ENCODE data around the gene MRGPRD. TPM values are rescaled to one million over a fixed set of nuclear protein-coding genes. Genes with fewer than 3 reads are reported as not detected.

MRGPRD gene
- total and polyA plus RNA-seq, 10 of the 15 experiments (the other 5 are each of a cell fraction or from before 2014, with no cell fraction given) = not detected

GRCh38 chr11:68950762-68951161, 30.0 kb downstream of the MRGPRD start:
- ATAC-seq = no peak
- H3K4me1 ChIP-seq (ENCODE audit: control insufficient read depth, insufficient read depth, low read length) = no peaks in the 10 kb centered on the region
- DNase-seq (ENCODE audit: low read depth, low spot score) = no peak
- no peaks in the 10 kb centered on the region for H3K27me3 ChIP-seq (replicated peaks in 1 of 2; ENCODE audit: control insufficient read depth in 2 of 2, insufficient read depth in 2 of 2, low read length in 1 of 2)
- H3K79me2 ChIP-seq (ENCODE audit: control insufficient read depth, insufficient read depth, low read length) = no peaks in the 10 kb centered on the region
- 29% methylated on average over 9 of the region's 9 CpGs for WGBS (ENCODE audit: insufficient coverage, insufficient replicate concordance, low lambda C conversion rate, missing lambda C conversion rate)
- no peaks in the 10 kb centered on the region for H3K9me3 ChIP-seq (replicated peaks; ENCODE audit: control insufficient read depth, insufficient read depth, low read length)
- ChIA-PET POLR2A (no interaction called here), SMC1A (ENCODE audit: uncharacterized antibody, unreplicated experiment) (no interaction called here), RAD21 (ENCODE audit: unreplicated experiment) (no interaction called here), CTCF (no interaction called here)
- TF ChIP-seq POU2F2 (IDR thresholded peaks at IDR 0.05; ENCODE audit: borderline replicate concordance, low read depth, low read length) (no peak), ZNF622 (IDR thresholded peaks at IDR 0.05) (no peak), MYC (IDR thresholded peaks at IDR 0.05; ENCODE audit: insufficient read depth, insufficient read length, insufficient replicate concordance, low read length, severe bottlenecking) (no peak), HDAC2 (IDR thresholded peaks at IDR 0.05) (no peak), EED (IDR thresholded peaks at IDR 0.05; ENCODE audit: low read depth) (no peak), SRF (IDR thresholded peaks at IDR 0.05; ENCODE audit: low read depth in 2 of 2, low read length in 2 of 2) (no peak), ZNF217 (IDR thresholded peaks at IDR 0.05) (no peak), SUPT20H (IDR thresholded peaks at IDR 0.05; ENCODE audit: borderline replicate concordance, control insufficient read depth, low read depth, low read length) (no peak), NFYA (IDR thresholded peaks at IDR 0.05; ENCODE audit: borderline replicate concordance, low read depth, low read length) (no peak), IRF3 (IDR thresholded peaks at IDR 0.05) (no peak), EGR1 (IDR thresholded peaks at IDR 0.05; ENCODE audit: borderline replicate concordance in 1 of 2, low read depth in 2 of 2, low read length in 2 of 2) (no peak)
- no peak for FAIRE-seq
- H3K36me3 ChIP-seq (ENCODE audit: control insufficient read depth in 2 of 2, insufficient read depth in 2 of 2, low read length in 1 of 2) = no peaks in the 10 kb centered on the region
- no peaks in the 10 kb centered on the region for H4K20me1 ChIP-seq (ENCODE audit: control insufficient read depth, insufficient read depth)
- no peak overlapping the region for H2AFZ ChIP-seq (ENCODE audit: control insufficient read depth, low read depth, low read length)
- no peak overlapping the region for H3K27ac ChIP-seq (ENCODE audit: control insufficient read depth, insufficient read depth)
- H3K4me3 ChIP-seq = no peak overlapping the region
- intact Hi-C loops (cut with micrococcal nuclease; ENCODE audit: unreplicated experiment) (no loop called here), in situ Hi-C loops (cut with MboI) (no loop called here)
- no peak overlapping the region for H3K9ac ChIP-seq (ENCODE audit: control insufficient read depth, insufficient read depth, low read length)
- BruUV-seq (replicated peaks) = no TSS peak
- no peak overlapping the region for H3K4me2 ChIP-seq (ENCODE audit: control insufficient read depth, insufficient read depth)

Data from GM12878 (cell line).